Right atrium auricular region (tissue), 2 donors: ENCODE measurements around the gene POLR2A. TPM values are rescaled to one million over a fixed set of nuclear protein-coding genes. Genes with fewer than 3 reads are reported as not detected.

Source experiments
- DNase-seq: peaks from one replicate; pipeline ENCODE4 v3.0.0-alpha.2; 2019; ENCODE audit warnings: low spot score
- H3K27ac ChIP-seq, 2 donors: fragments of 200-600 bp; sonication (generic); 1 replicate in 1 of 2; 2 replicates in 1 of 2; pipeline ENCODE4 v1.5.1; 2016 to 2019
- H3K27me3 ChIP-seq, 2 donors: fragments of 200-600 bp; sonication (generic); one replicate each; pipeline versions ENCODE4 v1.5.1 to v1.6.0; 2017 to 2019
- H3K36me3 ChIP-seq: fragments of 200-600 bp; sonication (generic); one replicate; pipeline ENCODE4 v1.5.1; 2016
- H3K4me1 ChIP-seq, 2 donors: fragments of 200-600 bp; sonication (generic); one replicate each; pipeline versions ENCODE4 v1.5.1 to v1.6.0; 2017 to 2019
- H3K4me3 ChIP-seq, 2 donors: fragments of 200-600 bp; sonication (generic); 1 replicate in 1 of 2; 2 replicates in 1 of 2; pipeline ENCODE4 v1.5.1; 2017 to 2019; ENCODE audit warnings: mild to moderate bottlenecking in 1 of 2, moderate library complexity in 1 of 2
- H3K9me3 ChIP-seq, 2 donors: fragments of 200-600 bp; sonication (generic); one replicate each; pipeline ENCODE4 v1.5.1; 2019
- total RNA-seq, 2 donors: library from RNA; depleted of rRNA; stranded (reverse); fragments of >200 nt; gene quantifications; one replicate each; pipeline ENCODE4 v1.1.0, GENCODE V29; 2016
- TF ChIP-seq, protein P1 (sequence below), 2 donors: fragments of 200-600 bp; sonication (generic); IDR thresholded peaks; one replicate each; pipeline ENCODE4 v1.5.1; 2019; ENCODE audit warnings: antibody characterized with exemption in 2 of 2

POLR2A gene
- total RNA-seq, 2 donors from 2014 or later: 28.4 to 41.2 TPM

DNA sequence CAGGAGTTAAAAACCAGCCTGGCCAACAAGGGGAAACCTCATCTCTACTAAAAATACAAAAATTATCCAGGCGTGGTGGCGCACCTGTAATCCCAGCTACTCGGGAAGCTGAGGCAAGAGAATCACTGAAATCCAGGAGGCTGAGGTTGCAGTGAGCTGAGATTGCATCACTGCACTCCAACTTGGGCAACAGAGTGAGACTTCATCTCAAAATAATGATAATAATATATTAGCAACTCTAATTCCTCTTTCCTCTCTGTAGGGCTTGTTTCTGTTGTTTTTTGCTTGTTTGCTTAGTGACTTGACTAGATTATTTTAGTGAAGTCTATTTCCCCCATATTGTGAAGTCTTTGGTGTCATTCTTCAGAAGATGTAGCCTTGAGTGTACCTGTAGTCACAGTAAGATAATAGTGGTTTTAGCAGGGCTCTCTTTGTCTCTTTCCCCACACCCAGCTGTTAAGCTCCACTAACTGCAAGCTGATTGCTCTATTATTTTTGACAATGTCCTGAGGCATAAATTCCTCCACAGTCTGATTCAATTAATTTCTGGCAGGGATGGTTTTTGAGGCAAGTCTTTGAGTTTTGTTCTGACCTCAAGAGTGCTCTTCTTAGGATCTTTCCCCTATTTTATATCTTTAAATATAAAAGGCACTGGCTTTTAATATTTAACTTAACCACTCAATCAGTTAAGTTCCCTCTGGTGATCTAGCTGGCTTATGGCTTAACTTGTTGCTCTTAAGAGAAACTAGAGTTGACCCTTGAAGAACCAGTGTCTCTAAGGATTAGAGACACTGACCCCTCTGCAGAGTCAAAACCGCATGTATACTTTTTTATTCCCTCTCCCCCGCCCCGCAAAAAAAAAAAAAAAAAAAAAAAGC, 46.1 kb downstream of the POLR2A start:
- Histone ChIP-seq H3K27ac (no peak overlapping the region), H3K9me3 (peaks cover 0 to 19% of the 10 kb centered on the region in 2 donors), H3K4me3 (no peak overlapping the region), H3K27me3 (no peaks in the 10 kb centered on the region), H3K36me3 (no peaks in the 10 kb centered on the region), H3K4me1 (no peaks in the 10 kb centered on the region)
- no peak for DNase-seq
- TF ChIP-seq, protein P1, sequence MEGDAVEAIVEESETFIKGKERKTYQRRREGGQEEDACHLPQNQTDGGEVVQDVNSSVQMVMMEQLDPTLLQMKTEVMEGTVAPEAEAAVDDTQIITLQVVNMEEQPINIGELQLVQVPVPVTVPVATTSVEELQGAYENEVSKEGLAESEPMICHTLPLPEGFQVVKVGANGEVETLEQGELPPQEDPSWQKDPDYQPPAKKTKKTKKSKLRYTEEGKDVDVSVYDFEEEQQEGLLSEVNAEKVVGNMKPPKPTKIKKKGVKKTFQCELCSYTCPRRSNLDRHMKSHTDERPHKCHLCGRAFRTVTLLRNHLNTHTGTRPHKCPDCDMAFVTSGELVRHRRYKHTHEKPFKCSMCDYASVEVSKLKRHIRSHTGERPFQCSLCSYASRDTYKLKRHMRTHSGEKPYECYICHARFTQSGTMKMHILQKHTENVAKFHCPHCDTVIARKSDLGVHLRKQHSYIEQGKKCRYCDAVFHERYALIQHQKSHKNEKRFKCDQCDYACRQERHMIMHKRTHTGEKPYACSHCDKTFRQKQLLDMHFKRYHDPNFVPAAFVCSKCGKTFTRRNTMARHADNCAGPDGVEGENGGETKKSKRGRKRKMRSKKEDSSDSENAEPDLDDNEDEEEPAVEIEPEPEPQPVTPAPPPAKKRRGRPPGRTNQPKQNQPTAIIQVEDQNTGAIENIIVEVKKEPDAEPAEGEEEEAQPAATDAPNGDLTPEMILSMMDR (IDR thresholded peaks at IDR 0.05): no peak

GRCh38 chr17:7538050-7538449, 53.9 kb downstream of the POLR2A start:
- TF ChIP-seq, protein P1 (IDR thresholded peaks at IDR 0.05): no peak
- Histone ChIP-seq H3K36me3 (no peaks in the 10 kb centered on the region), H3K27me3 (no peaks in the 10 kb centered on the region), H3K4me1 (no peaks in the 10 kb centered on the region), H3K4me3 (no peak overlapping the region), H3K9me3 (no peaks in the 10 kb centered on the region), H3K27ac (no peak overlapping the region)
- no peak for DNase-seq

GRCh38 chr17:7538891-7539545, 54.9 kb downstream of the POLR2A start:
- no peak for DNase-seq
- no peaks in the 10 kb centered on the region for H3K9me3 ChIP-seq
- no peaks in the 10 kb centered on the region for H3K27me3 ChIP-seq
- TF ChIP-seq, protein P1 (IDR thresholded peaks at IDR 0.05): no peak
- H3K27ac ChIP-seq: no peak overlapping the region
- no peak overlapping the region for H3K4me3 ChIP-seq
- H3K4me1 ChIP-seq: no peaks in the 10 kb centered on the region
- H3K36me3 ChIP-seq: no peaks in the 10 kb centered on the region

GRCh38 chr17:7541074-7541621, 57.0 kb downstream of the POLR2A start:
- H3K36me3 ChIP-seq: no peaks in the 10 kb centered on the region

GRCh38 chr17:7544911-7545310, 60.7 kb downstream of the POLR2A start:
- TF ChIP-seq, protein P1 (IDR thresholded peaks at IDR 0.05): no peak
- Histone ChIP-seq H3K27ac (no peak overlapping the region), H3K27me3 (no peaks in the 10 kb centered on the region), H3K4me1 (peaks cover 0 to 14% of the 10 kb centered on the region in 2 donors), H3K36me3 (no peaks in the 10 kb centered on the region), H3K4me3 (no peak overlapping the region), H3K9me3 (no peaks in the 10 kb centered on the region)
- no peak for DNase-seq

More at GRCh38 chr17:7541074-7541621, 57.0 kb downstream of the POLR2A start:
- Histone ChIP-seq H3K27me3 (no peaks in the 10 kb centered on the region), H3K4me1 (no peaks in the 10 kb centered on the region), H3K4me3 (no peak overlapping the region), H3K27ac (no peak overlapping the region), H3K9me3 (no peaks in the 10 kb centered on the region)
- DNase-seq: no peak
- TF ChIP-seq, protein P1 (IDR thresholded peaks at IDR 0.05): no peak
